ENCODE measurements around the gene METTL9. TPM values are rescaled to one million over a fixed set of nuclear protein-coding genes. Genes with fewer than 3 reads are reported as not detected.
A peak's percentile ranks its signal among the peaks of the same experiment; 100 is the strongest.

The METTL9 gene
- total and polyA plus RNA-seq, 2 of the 13 experiments (the other 11 are each of a cell fraction or from before 2014, with no cell fraction given) = 123 to 204 TPM

- peak; percentile 71 for TF ChIP-seq ZNF557 (CRISPR knock-in tag; IDR thresholded peaks at IDR 0.05)
- peak; percentile 96 for TF ChIP-seq POLR2A (IDR thresholded peaks at IDR 0.05; ENCODE audit: insufficient read depth in 1 of 2, low read depth in 2 of 2, low read length in 2 of 2)
- peak; percentile 91 for TF ChIP-seq GFI1 (CRISPR knock-in tag; IDR thresholded peaks at IDR 0.05; ENCODE audit: borderline replicate concordance)
- TF ChIP-seq SIX1 (CRISPR knock-in tag; IDR thresholded peaks at IDR 0.05; ENCODE audit: borderline replicate concordance) = peak; percentile 66; the same call in 1 of the 2 replicates
- no peak; the same call in 1 of the 2 replicates for TF ChIP-seq TRAFD1 (CRISPR knock-in tag; IDR thresholded peaks at IDR 0.05; ENCODE audit: borderline replicate concordance)
- peak; percentile 97 for TF ChIP-seq YEATS4 (CRISPR knock-in tag; IDR thresholded peaks at IDR 0.05; ENCODE audit: borderline replicate concordance)
- no peak; the same call in 1 of the 2 replicates for TF ChIP-seq ZKSCAN5 (CRISPR knock-in tag; IDR thresholded peaks at IDR 0.05)
- TF ChIP-seq MTA1 (CRISPR knock-in tag; IDR thresholded peaks at IDR 0.05; ENCODE audit: borderline replicate concordance) = peak; percentile 98; the same call in 1 of the 2 replicates
- peak; percentile 91 for TF ChIP-seq SIN3B (IDR thresholded peaks at IDR 0.05; ENCODE audit: low read length)
- no peak for TF ChIP-seq SMARCE1 (IDR thresholded peaks at IDR 0.05; ENCODE audit: borderline replicate concordance)
- TF ChIP-seq CEBPG (CRISPR knock-in tag; IDR thresholded peaks at IDR 0.05) = peak; percentile 70
- peak; percentile 97 for TF ChIP-seq TAF1 (CRISPR knock-in tag; IDR thresholded peaks at IDR 0.05)
- peak; percentile 99 for TF ChIP-seq POGK (CRISPR knock-in tag; conservative IDR thresholded peaks at IDR 0.05)
- TF ChIP-seq, protein P1, sequence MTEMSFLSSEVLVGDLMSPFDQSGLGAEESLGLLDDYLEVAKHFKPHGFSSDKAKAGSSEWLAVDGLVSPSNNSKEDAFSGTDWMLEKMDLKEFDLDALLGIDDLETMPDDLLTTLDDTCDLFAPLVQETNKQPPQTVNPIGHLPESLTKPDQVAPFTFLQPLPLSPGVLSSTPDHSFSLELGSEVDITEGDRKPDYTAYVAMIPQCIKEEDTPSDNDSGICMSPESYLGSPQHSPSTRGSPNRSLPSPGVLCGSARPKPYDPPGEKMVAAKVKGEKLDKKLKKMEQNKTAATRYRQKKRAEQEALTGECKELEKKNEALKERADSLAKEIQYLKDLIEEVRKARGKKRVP (CRISPR knock-in tag; IDR thresholded peaks at IDR 0.05) = peak in 1 of 2 experiments; percentile 88; a peak in 2 of 4 replicates
- TF ChIP-seq, protein P2, sequence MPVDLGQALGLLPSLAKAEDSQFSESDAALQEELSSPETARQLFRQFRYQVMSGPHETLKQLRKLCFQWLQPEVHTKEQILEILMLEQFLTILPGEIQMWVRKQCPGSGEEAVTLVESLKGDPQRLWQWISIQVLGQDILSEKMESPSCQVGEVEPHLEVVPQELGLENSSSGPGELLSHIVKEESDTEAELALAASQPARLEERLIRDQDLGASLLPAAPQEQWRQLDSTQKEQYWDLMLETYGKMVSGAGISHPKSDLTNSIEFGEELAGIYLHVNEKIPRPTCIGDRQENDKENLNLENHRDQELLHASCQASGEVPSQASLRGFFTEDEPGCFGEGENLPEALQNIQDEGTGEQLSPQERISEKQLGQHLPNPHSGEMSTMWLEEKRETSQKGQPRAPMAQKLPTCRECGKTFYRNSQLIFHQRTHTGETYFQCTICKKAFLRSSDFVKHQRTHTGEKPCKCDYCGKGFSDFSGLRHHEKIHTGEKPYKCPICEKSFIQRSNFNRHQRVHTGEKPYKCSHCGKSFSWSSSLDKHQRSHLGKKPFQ (CRISPR knock-in tag; IDR thresholded peaks at IDR 0.05; ENCODE audit: insufficient replicate concordance) = peak; percentile 91
- TF ChIP-seq FIP1L1 (IDR thresholded peaks at IDR 0.05; ENCODE audit: borderline replicate concordance, insufficient read depth, low read depth, low read length) = peak; percentile 98; the same call in 1 of the 2 replicates
- TF ChIP-seq, protein P3, sequence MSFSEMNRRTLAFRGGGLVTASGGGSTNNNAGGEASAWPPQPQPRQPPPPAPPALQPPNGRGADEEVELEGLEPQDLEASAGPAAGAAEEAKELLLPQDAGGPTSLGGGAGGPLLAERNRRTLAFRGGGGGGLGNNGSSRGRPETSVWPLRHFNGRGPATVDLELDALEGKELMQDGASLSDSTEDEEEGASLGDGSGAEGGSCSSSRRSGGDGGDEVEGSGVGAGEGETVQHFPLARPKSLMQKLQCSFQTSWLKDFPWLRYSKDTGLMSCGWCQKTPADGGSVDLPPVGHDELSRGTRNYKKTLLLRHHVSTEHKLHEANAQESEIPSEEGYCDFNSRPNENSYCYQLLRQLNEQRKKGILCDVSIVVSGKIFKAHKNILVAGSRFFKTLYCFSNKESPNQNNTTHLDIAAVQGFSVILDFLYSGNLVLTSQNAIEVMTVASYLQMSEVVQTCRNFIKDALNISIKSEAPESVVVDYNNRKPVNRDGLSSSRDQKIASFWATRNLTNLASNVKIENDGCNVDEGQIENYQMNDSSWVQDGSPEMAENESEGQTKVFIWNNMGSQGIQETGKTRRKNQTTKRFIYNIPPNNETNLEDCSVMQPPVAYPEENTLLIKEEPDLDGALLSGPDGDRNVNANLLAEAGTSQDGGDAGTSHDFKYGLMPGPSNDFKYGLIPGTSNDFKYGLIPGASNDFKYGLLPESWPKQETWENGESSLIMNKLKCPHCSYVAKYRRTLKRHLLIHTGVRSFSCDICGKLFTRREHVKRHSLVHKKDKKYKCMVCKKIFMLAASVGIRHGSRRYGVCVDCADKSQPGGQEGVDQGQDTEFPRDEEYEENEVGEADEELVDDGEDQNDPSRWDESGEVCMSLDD (CRISPR knock-in tag; IDR thresholded peaks at IDR 0.05; ENCODE audit: borderline replicate concordance) = no peak
- peak; percentile 66; the same call in 1 of the 2 replicates for TF ChIP-seq KLF15 (CRISPR knock-in tag; IDR thresholded peaks at IDR 0.05; ENCODE audit: borderline replicate concordance)
- TF ChIP-seq ARHGAP35 (CRISPR knock-in tag; IDR thresholded peaks at IDR 0.05; ENCODE audit: borderline replicate concordance) = peak; percentile 98
These were observed at the start of gene METTL9 (continued) for GRCh38 chr16:21599122-21600030.

Measured in HepG2 (cell line).